Cerebellar nuclear complex (tissue), 1 donor: ENCODE measurements around the gene TBX15.

Experiments used
- DNase-seq, 2 experiments: peaks; one replicate each; lab custom pipeline; 2025; lab: John Stamatoyannopoulos, UW

TBX15 gene

GRCh38 chr1:119001181-119002027 lies 13.3 kb upstream of the TBX15 start:
- DNase-seq = no peak

- no peak for DNase-seq
Measured at GRCh38 chr1:119000371-119001180, 12.4 kb upstream of the TBX15 start.

GRCh38 chr1:118999348-119000071 lies 11.4 kb upstream of the TBX15 start:
- DNase-seq = no peak

GRCh38 chr1:118998171-118998570 lies 10.0 kb upstream of the TBX15 start:
- DNase-seq = no peak

- no peak for DNase-seq
Measured at GRCh38 chr1:118997225-118997624, 9.1 kb upstream of the TBX15 start.

- DNase-seq = no peak
Measured at GRCh38 chr1:118995312-118996016, 7.3 kb upstream of the TBX15 start.

GRCh38 chr1:118993700-118994026 lies 5.5 kb upstream of the TBX15 start:
- DNase-seq = no peak

- no peak for DNase-seq
Measured at GRCh38 chr1:118992868-118993699, 4.9 kb upstream of the TBX15 start.

- no peak for DNase-seq
Measured at GRCh38 chr1:118992237-118992825, 4.2 kb upstream of the TBX15 start.

- DNase-seq = no peak
Measured at GRCh38 chr1:118991448-118991847, 3.3 kb upstream of the TBX15 start.

GRCh38 chr1:118990513-118991152 lies 2.5 kb upstream of the TBX15 start:
- no peak for DNase-seq

- no peak for DNase-seq
Measured at GRCh38 chr1:118989878-118990378, 1.8 kb upstream of the TBX15 start.

- no peak for DNase-seq
Measured at GRCh38 chr1:118989006-118989815, 1.1 kb upstream of the TBX15 start.

GRCh38 chr1:118987468-118988185 lies 516 bp downstream of the TBX15 start:
- DNase-seq = no peak

GRCh38 chr1:118986555-118987467 lies 1.3 kb downstream of the TBX15 start:
- DNase-seq = no peak

GRCh38 chr1:118985640-118986554 lies 2.2 kb downstream of the TBX15 start:
- no peak for DNase-seq
